PC-3 (cell line): ENCODE measurements around the gene TMEM212. TPM values are rescaled to one million over a fixed set of nuclear protein-coding genes. Genes with fewer than 3 reads are reported as not detected.

Experiments used
- ATAC-seq: fragments of 200-7000 bp; cut with Tn5 transposase; 2 replicates; pipeline ENCODE4 v1.9.1; 2020; ENCODE audit warnings: mild to moderate bottlenecking, moderate library complexity
- BruUV-seq: library from RNA; stranded (reverse); fragments of 400-500 nt; replicated peaks from 2 replicates; lab custom pipeline; 2021; lab: Mats Ljungman, UMichigan
- CTCF ChIA-PET: fragments of 300-600 bp; sonication (Branson Sonifier 250); formaldehyde crosslinking; loops from one replicate; lab custom pipeline; 2022; ENCODE audit warnings: antibody characterized with exemption; lab: Charles Lee
- POLR2A ChIA-PET: fragments of 300-600 bp; sonication (Branson Sonifier 250); formaldehyde crosslinking; loops from one replicate; lab custom pipeline; 2022; ENCODE audit warnings: antibody characterized with exemption; ENCODE audit not compliant: unreplicated experiment; lab: Charles Lee
- DNase-seq: peaks from one replicate; pipeline ENCODE4 v3.0.0-alpha.2; 2015
- H2AFZ ChIP-seq: fragments of 300-600 bp; sonication (generic); 2 replicates; pipeline ENCODE4 v1.6.0; 2016; ENCODE audit warnings: antibody characterized with exemption, low read length
- H3F3A ChIP-seq: fragments of 300-600 bp; sonication (generic); one replicate; pipeline ENCODE4 v1.6.0; 2017; ENCODE audit warnings: antibody characterized with exemption, low read length, control low read depth, mild to moderate bottlenecking; ENCODE audit not compliant: unreplicated experiment
- H3K27ac ChIP-seq: fragments of 300-600 bp; sonication (generic); 2 replicates; pipeline ENCODE4 v1.5.1; 2016; ENCODE audit warnings: mild to moderate bottlenecking, low read length
- H3K27me3 ChIP-seq: fragments of 300-600 bp; sonication (generic); 2 replicates; pipeline ENCODE4 v1.6.1; 2016; ENCODE audit warnings: low read length, mixed read lengths
- H3K36me3 ChIP-seq: fragments of 300-600 bp; sonication (generic); 2 replicates; pipeline ENCODE4 v1.6.1; 2016; ENCODE audit warnings: low read depth, mixed run types, low read length, mixed read lengths
- H3K4me1 ChIP-seq: fragments of 300-600 bp; sonication (generic); 2 replicates; pipeline ENCODE4 v1.5.1; 2016; ENCODE audit warnings: low read length; ENCODE audit not compliant: insufficient read depth
- H3K4me2 ChIP-seq: fragments of 300-600 bp; sonication (generic); 2 replicates; pipeline ENCODE4 v1.6.0; 2016; ENCODE audit warnings: low read length
- H3K4me3 ChIP-seq: fragments of 300-600 bp; sonication (generic); 2 replicates; pipeline ENCODE4 v1.5.1; 2016; ENCODE audit warnings: mild to moderate bottlenecking, low read length, mixed read lengths
- H3K79me2 ChIP-seq: fragments of 300-600 bp; sonication (generic); 2 replicates; pipeline ENCODE4 v1.6.1; 2017; ENCODE audit warnings: low read length, mixed read lengths
- H3K9ac ChIP-seq: fragments of 300-600 bp; sonication (generic); 2 replicates; pipeline ENCODE4 v1.6.0; 2016; ENCODE audit warnings: mild to moderate bottlenecking, low read length
- H3K9me2 ChIP-seq: fragments of 300-600 bp; sonication (generic); replicated peaks from 2 replicates; pipeline ENCODE4 v1.6.1; 2016; ENCODE audit warnings: mixed run types, low read length, mixed read lengths
- H3K9me3 ChIP-seq: fragments of 300-600 bp; sonication (generic); 2 replicates; pipeline ENCODE4 v1.6.1; 2016; ENCODE audit warnings: low read length, mixed read lengths
- H4K20me1 ChIP-seq: fragments of 300-600 bp; sonication (generic); 2 replicates; pipeline ENCODE4 v1.6.1; 2016; ENCODE audit warnings: low read length, mixed read lengths
- EZH2 ChIP-seq: fragments of 300-600 bp; sonication (generic); IDR thresholded peaks from one replicate; pipeline ENCODE4 v1.6.1; 2017; ENCODE audit warnings: antibody characterized with exemption, mild to moderate bottlenecking, low read length; ENCODE audit not compliant: unreplicated experiment
- EZH2phosphoT487 ChIP-seq: fragments of 300-600 bp; sonication (generic); IDR thresholded peaks from 2 replicates; pipeline ENCODE4 v1.6.1; 2018; ENCODE audit warnings: mild to moderate bottlenecking, antibody characterized with exemption, low read length, borderline replicate concordance
- intact Hi-C: fragments of 100-400 bp; cut with micrococcal nuclease; formaldehyde crosslinking; loops from 2 replicates; pipeline ENCODE4 v1.9.0; 2023
- total RNA-seq: library from RNA; depleted of rRNA; stranded (reverse); fragments of >200 nt; gene quantifications from 2 replicates; pipeline ENCODE4 v1.2.3, GENCODE V29; 2014
- TF ChIP-seq, protein P1 (sequence below): fragments of 300-600 bp; sonication (generic); conservative IDR thresholded peaks from 2 replicates; pipeline ENCODE4 v1.5.1; 2017; ENCODE audit warnings: antibody characterized with exemption, low read depth, mild to moderate bottlenecking, low read length

Gene TMEM212
- total RNA-seq, 1 experiment from 2014 or later, result not detected

DNA sequence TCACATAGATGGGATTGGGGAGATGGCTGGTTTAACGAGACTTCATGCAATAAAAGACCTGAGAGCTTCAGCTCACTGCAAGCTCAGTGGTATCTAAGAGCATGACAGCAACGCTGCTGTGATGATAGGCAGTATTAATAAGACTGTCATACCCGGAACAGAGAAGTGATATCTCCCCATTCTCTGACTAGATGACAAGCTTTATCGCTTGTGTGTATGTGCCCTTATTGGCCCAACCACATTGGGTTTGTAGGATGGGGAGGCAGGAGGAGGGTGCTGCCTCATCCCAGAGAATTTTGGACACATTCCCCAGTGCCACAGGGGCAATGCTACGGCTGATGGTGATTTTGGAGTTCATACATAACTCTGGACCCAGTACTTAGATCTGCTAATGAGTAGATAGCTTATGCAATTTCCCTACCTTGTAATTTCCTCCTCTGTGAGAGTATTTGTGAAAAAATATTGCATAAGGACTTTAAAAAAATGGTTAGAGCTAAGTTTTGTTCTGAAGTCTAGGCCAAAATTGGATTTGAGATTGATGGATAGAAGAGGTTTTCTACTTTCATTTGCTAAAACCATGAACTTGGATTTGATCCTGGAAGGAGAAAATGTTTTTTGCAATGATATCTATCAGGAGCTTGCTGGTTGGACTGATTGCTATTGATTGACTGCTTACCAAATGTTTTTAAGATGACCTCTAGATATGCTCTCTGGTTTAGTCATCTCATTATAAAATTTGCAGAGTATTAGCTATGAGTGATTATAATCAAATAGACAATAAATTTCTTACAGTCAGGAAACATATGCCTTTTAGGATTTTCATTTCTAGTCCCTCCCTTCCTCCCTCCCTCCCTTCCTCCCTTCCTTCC, 14.0 kb upstream of the TMEM212 start:
- Histone ChIP-seq H3K27me3 (no peaks in the 10 kb centered on the region), H3K79me2 (no peaks in the 10 kb centered on the region), H3K4me2 (no peak overlapping the region), H4K20me1 (no peaks in the 10 kb centered on the region), H3F3A (no peaks in the 10 kb centered on the region), H2AFZ (no peak overlapping the region), H3K27ac (peak overlapping the region; percentile 33), H3K36me3 (no peaks in the 10 kb centered on the region), H3K4me1 (peaks cover 43% of the 10 kb centered on the region), H3K4me3 (no peak overlapping the region), H3K9me2 (no peaks in the 10 kb centered on the region), H3K9ac (no peak overlapping the region), H3K9me3 (no peaks in the 10 kb centered on the region)
- no peak for DNase-seq
- ChIA-PET CTCF (interaction anchor here (0.6 to 1.8 kb wide), 3 partner anchors 40 to 126 kb away, joined by 3 to 19 read pairs (median 4); no protein-coding TSS in a partner anchor), POLR2A (interaction anchor here (0.7 kb wide), 3 partner anchors 17 to 115 kb away, joined by 3 to 7 read pairs (median 4); no protein-coding TSS in a partner anchor)
- BruUV-seq, result no TSS peak
- no peak for TF ChIP-seq EZH2phosphoT487
- TF ChIP-seq EZH2, result no peak
- TF ChIP-seq, protein P1, sequence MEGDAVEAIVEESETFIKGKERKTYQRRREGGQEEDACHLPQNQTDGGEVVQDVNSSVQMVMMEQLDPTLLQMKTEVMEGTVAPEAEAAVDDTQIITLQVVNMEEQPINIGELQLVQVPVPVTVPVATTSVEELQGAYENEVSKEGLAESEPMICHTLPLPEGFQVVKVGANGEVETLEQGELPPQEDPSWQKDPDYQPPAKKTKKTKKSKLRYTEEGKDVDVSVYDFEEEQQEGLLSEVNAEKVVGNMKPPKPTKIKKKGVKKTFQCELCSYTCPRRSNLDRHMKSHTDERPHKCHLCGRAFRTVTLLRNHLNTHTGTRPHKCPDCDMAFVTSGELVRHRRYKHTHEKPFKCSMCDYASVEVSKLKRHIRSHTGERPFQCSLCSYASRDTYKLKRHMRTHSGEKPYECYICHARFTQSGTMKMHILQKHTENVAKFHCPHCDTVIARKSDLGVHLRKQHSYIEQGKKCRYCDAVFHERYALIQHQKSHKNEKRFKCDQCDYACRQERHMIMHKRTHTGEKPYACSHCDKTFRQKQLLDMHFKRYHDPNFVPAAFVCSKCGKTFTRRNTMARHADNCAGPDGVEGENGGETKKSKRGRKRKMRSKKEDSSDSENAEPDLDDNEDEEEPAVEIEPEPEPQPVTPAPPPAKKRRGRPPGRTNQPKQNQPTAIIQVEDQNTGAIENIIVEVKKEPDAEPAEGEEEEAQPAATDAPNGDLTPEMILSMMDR, result no peak
- intact Hi-C loops, result loop anchor here (1.0 kb wide), 3 partner anchors 18 to 183 kb away; no protein-coding TSS in a partner anchor
- ATAC-seq, result no peak

DNA sequence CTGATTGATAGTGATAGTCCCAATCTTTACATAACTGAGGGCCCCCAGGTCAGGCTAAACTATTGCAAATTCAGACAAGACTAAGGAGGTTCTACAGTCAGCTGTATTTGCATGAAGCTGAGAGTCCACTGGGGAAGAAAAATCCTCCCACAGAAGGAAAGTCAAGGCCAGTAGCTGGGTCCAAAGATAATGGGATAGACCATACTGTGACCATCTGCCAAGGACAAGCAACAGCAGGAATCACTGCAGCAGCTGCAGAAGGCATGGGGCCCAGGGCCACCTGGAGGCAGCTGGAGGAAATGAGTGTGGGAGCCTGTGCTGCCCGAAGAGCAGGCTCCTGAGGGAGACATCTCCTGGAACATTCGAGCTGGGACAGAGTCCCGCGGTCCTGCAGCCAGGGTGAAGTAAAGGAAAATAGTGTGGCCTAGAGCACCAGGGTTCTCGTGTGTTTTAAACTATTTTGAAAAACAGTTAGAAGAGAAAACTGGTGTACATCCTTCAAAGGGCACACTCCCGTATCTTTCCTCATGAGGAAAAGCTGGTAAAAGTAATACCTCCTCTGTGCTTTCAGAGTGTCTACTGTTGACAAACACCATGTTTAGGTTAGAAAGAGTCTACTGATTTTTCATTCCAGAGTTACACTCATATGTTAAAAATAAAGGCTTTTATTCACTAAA, 13.2 kb upstream of the TMEM212 start:
- no peak overlapping the region for H3K4me3 ChIP-seq
- no peaks in the 10 kb centered on the region for H3K79me2 ChIP-seq
- H4K20me1 ChIP-seq, result no peaks in the 10 kb centered on the region
- ATAC-seq, result peak; percentile 65
- peak overlapping the region; percentile 13 for H3K9ac ChIP-seq
- no peaks in the 10 kb centered on the region for H3K36me3 ChIP-seq
- H3K4me1 ChIP-seq, result peaks cover 45% of the 10 kb centered on the region
- DNase-seq, result peak; percentile 79
- intact Hi-C loops, result loop anchor here (1.0 to 5.0 kb wide), 7 partner anchors 19 to 868 kb away; no protein-coding TSS in a partner anchor
- TF ChIP-seq EZH2, result no peak
- TF ChIP-seq, protein P1, result peak; percentile 89
- H3K27ac ChIP-seq, result peak overlapping the region; percentile 33
- peak overlapping the region; percentile 5; the same call in 1 of the 2 replicates for H3K4me2 ChIP-seq
- BruUV-seq, result no TSS peak
- CTCF ChIA-PET, result interaction anchor here (0.6 to 1.8 kb wide), 4 partner anchors 41 to 126 kb away, joined by 3 to 19 read pairs (median 4); no protein-coding TSS in a partner anchor
- no peaks in the 10 kb centered on the region for H3K27me3 ChIP-seq
- H3K9me2 ChIP-seq, result no peaks in the 10 kb centered on the region
- H3F3A ChIP-seq, result no peaks in the 10 kb centered on the region
- no peaks in the 10 kb centered on the region for H3K9me3 ChIP-seq
- POLR2A ChIA-PET, result interaction anchor here (0.6 to 0.7 kb wide), 2 partner anchors 18 to 647 kb away, joined by 3 to 5 read pairs; no protein-coding TSS in a partner anchor
- peak overlapping the region; percentile 18 for H2AFZ ChIP-seq
